Smooth muscle cell (in vitro differentiated cells): ENCODE measurements around the gene MAP3K4. TPM values are rescaled to one million over a fixed set of nuclear protein-coding genes. Genes with fewer than 3 reads are reported as not detected.

Source experiments
- DNase-seq: peaks from one replicate; lab custom pipeline; 2025; ENCODE audit not compliant: unreplicated experiment; lab: John Stamatoyannopoulos, UW
- H2AFZ ChIP-seq: fragments of 200-600 bp; sonication (generic); 2 replicates; pipeline ENCODE4 v1.6.0; 2016; ENCODE audit warnings: antibody characterized with exemption, low read depth, mild to moderate bottlenecking
- H3F3A ChIP-seq: fragments of 200-600 bp; sonication (generic); 2 replicates; pipeline ENCODE4 v1.6.0; 2017; ENCODE audit warnings: antibody characterized with exemption, low read depth
- H3K27ac ChIP-seq: fragments of 200-600 bp; sonication (generic); 2 replicates; pipeline ENCODE4 v1.5.1; 2016; ENCODE audit warnings: low read depth, mild to moderate bottlenecking
- H3K27me3 ChIP-seq: fragments of 200-600 bp; sonication (generic); 2 replicates; pipeline ENCODE4 v1.6.1; 2016; ENCODE audit warnings: low read depth, mild to moderate bottlenecking
- H3K36me3 ChIP-seq: fragments of 200-600 bp; sonication (generic); 2 replicates; pipeline ENCODE4 v1.5.1; 2016; ENCODE audit warnings: low read depth
- H3K4me1 ChIP-seq: fragments of 200-600 bp; sonication (generic); 2 replicates; pipeline ENCODE4 v1.5.1; 2016; ENCODE audit warnings: low read depth
- H3K4me2 ChIP-seq: fragments of 200-600 bp; sonication (generic); 2 replicates; pipeline ENCODE4 v1.6.0; 2016; ENCODE audit warnings: mild to moderate bottlenecking
- H3K4me3 ChIP-seq: fragments of 200-600 bp; sonication (generic); 2 replicates; pipeline ENCODE4 v1.5.1; 2016; ENCODE audit warnings: mild to moderate bottlenecking
- H3K79me2 ChIP-seq: fragments of 200-600 bp; sonication (generic); 2 replicates; pipeline ENCODE4 v1.6.0; 2016; ENCODE audit warnings: low read depth, mild to moderate bottlenecking
- H3K9ac ChIP-seq: fragments of 200-600 bp; sonication (generic); 2 replicates; pipeline ENCODE4 v1.6.0; 2016; ENCODE audit warnings: low read depth
- H3K9me3 ChIP-seq: fragments of 200-600 bp; sonication (generic); replicated peaks from 2 replicates; pipeline ENCODE4 v1.5.1; 2016; ENCODE audit warnings: low read depth
- H4K20me1 ChIP-seq: fragments of 200-600 bp; sonication (generic); 2 replicates; pipeline ENCODE4 v1.6.0; 2016; ENCODE audit warnings: low read depth
- CTCF ChIP-seq: fragments of 200-600 bp; sonication (generic); IDR thresholded peaks from 2 replicates; pipeline ENCODE4 v1.5.1; 2017; ENCODE audit warnings: borderline replicate concordance, mild to moderate bottlenecking, antibody characterized with exemption; ENCODE audit not compliant: insufficient read depth, poor library complexity, severe bottlenecking
- WGBS: methylation state at CpG from one replicate; pipeline ENCODE4 v1.1.7; 2016; ENCODE audit warnings: low lambda C conversion rate; 5-methylcytosine and 5-hydroxymethylcytosine counted together
- polyA plus RNA-seq: library from polyadenylated mRNA; unstranded; fragments of >200 nt; fragmentation: Nextera tagmentation; extraction: Ambion mirVana; gene quantifications from 2 replicates; pipeline ENCODE4 v1.2.1, GENCODE V29; 2016
- total RNA-seq: library from RNA; depleted of rRNA; stranded (reverse); fragments of >200 nt; gene quantifications from 2 replicates; pipeline ENCODE4 v1.2.3, GENCODE V29; 2014

Gene MAP3K4
- total and polyA plus RNA-seq, 2 experiments from 2014 or later, result 14.3 to 29.5 TPM

- no peak overlapping the region for H3K9ac ChIP-seq
- no peaks in the 10 kb centered on the region for H3K9me3 ChIP-seq
- no peak overlapping the region for H3K4me3 ChIP-seq
- WGBS, result 100% methylated on average over 1 of the region's 1 CpG
- H3K36me3 ChIP-seq, result no peaks in the 10 kb centered on the region
- DNase-seq, result no peak
- H3K4me2 ChIP-seq, result no peak overlapping the region
- peaks cover 61% of the 10 kb centered on the region for H4K20me1 ChIP-seq
- H3K79me2 ChIP-seq, result peaks cover 99% of the 10 kb centered on the region
- no peak overlapping the region for H3K27ac ChIP-seq
- no peak for TF ChIP-seq CTCF
- H3K4me1 ChIP-seq, result no peaks in the 10 kb centered on the region
- no peaks in the 10 kb centered on the region for H3F3A ChIP-seq
- no peak overlapping the region for H2AFZ ChIP-seq
- no peaks in the 10 kb centered on the region for H3K27me3 ChIP-seq
Observed at GRCh38 chr6:161000632-161001031, 9.1 kb downstream of the MAP3K4 start.

- Histone ChIP-seq H4K20me1 (peaks cover 55% of the 10 kb centered on the region), H3K4me1 (no peaks in the 10 kb centered on the region), H3F3A (no peaks in the 10 kb centered on the region), H3K27ac (no peak overlapping the region), H3K4me2 (no peak overlapping the region), H3K27me3 (no peaks in the 10 kb centered on the region), H3K79me2 (peaks cover 99% of the 10 kb centered on the region), H3K9me3 (no peaks in the 10 kb centered on the region), H3K4me3 (no peak overlapping the region), H3K36me3 (no peaks in the 10 kb centered on the region), H2AFZ (no peak overlapping the region), H3K9ac (no peak overlapping the region)
- 78% methylated on average over 4 of the region's 4 CpGs for WGBS
- DNase-seq, result no peak
- TF ChIP-seq CTCF, result no peak
Observed at GRCh38 chr6:161001421-161001820, 9.9 kb downstream of the MAP3K4 start.

GRCh38 chr6:161003336-161003735, 11.8 kb downstream of the MAP3K4 start:
- no peak overlapping the region for H3K9ac ChIP-seq
- H3K27ac ChIP-seq, result no peak overlapping the region
- H3K4me2 ChIP-seq, result no peak overlapping the region
- H2AFZ ChIP-seq, result no peak overlapping the region
- DNase-seq, result no peak
- no peaks in the 10 kb centered on the region for H3K4me1 ChIP-seq
- no peaks in the 10 kb centered on the region for H3K27me3 ChIP-seq
- no peaks in the 10 kb centered on the region for H3F3A ChIP-seq
- WGBS, result 87% methylated on average over 2 of the region's 2 CpGs
- peaks cover 99% of the 10 kb centered on the region for H3K79me2 ChIP-seq
- TF ChIP-seq CTCF, result no peak
- no peak overlapping the region for H3K4me3 ChIP-seq
- H3K9me3 ChIP-seq, result no peaks in the 10 kb centered on the region
- H3K36me3 ChIP-seq, result no peaks in the 10 kb centered on the region
- H4K20me1 ChIP-seq, result peaks cover 47% of the 10 kb centered on the region

GRCh38 chr6:161008245-161008644, 16.7 kb downstream of the MAP3K4 start:
- Histone ChIP-seq H3K79me2 (peaks cover 91% of the 10 kb centered on the region), H3K27me3 (no peaks in the 10 kb centered on the region), H3K4me2 (no peak overlapping the region), H3K4me1 (peaks cover 33% of the 10 kb centered on the region), H3K36me3 (no peaks in the 10 kb centered on the region), H3K4me3 (no peak overlapping the region), H3K9me3 (no peaks in the 10 kb centered on the region), H4K20me1 (peaks cover 19% of the 10 kb centered on the region), H3K9ac (no peak overlapping the region), H2AFZ (no peak overlapping the region), H3F3A (no peaks in the 10 kb centered on the region), H3K27ac (no peak overlapping the region)
- no peak for DNase-seq
- 98% methylated on average over 4 of the region's 4 CpGs for WGBS
- TF ChIP-seq CTCF, result no peak
